K562 (cell line): ENCODE results near the gene MRPL32. TPM values are rescaled to one million over a fixed set of nuclear protein-coding genes. Genes with fewer than 3 reads are reported as not detected.
A peak's percentile ranks its signal among the peaks of the same experiment; 100 is the strongest.

Experiments used
- CREBBP ChIP-seq: IDR thresholded peaks from one replicate; pipeline ENCODE4 v1.6.1; 2012; ENCODE audit warnings: low read depth, mild to moderate bottlenecking, control low read depth, inconsistent platforms, low read length
- DMBX1 ChIP-seq: fragments of 250-450 bp; sonication (Bioruptor Pico); IDR thresholded peaks from 2 replicates; pipeline ENCODE4 v1.8.0; 2022; ENCODE audit warnings: inconsistent platforms, mild to moderate bottlenecking, moderate library complexity, borderline replicate concordance
- ETV1 ChIP-seq: fragments of 450-650 bp; conservative IDR thresholded peaks from 2 replicates; pipeline ENCODE4 v1.6.1; 2016; ENCODE audit warnings: missing genetic modification characterization, control low read depth, low read depth, missing compliant biosample characterization
- GTF3C2 ChIP-seq: IDR thresholded peaks from 3 replicates; pipeline ENCODE4 v1.6.1; 2011; ENCODE audit warnings: borderline replicate concordance, mild to moderate bottlenecking, moderate library complexity; ENCODE audit not compliant: insufficient read length; ENCODE audit errors: extremely low read depth
- ILF3 ChIP-seq: fragments of 450-650 bp; IDR thresholded peaks from 2 replicates; pipeline ENCODE4 v1.6.1; 2018; ENCODE audit warnings: antibody characterized with exemption, mild to moderate bottlenecking, moderate library complexity, borderline replicate concordance
- KLF10 ChIP-seq: fragments of 250-450 bp; sonication (Bioruptor Pico); IDR thresholded peaks from 2 replicates; pipeline ENCODE4 v1.6.1; 2021; ENCODE audit warnings: matching md5 sums
- KLF13 ChIP-seq: fragments of 450-650 bp; IDR thresholded peaks from 2 replicates; pipeline ENCODE4 v1.6.1; 2016; ENCODE audit warnings: missing genetic modification characterization, low read depth, mild to moderate bottlenecking, missing compliant biosample characterization, moderate library complexity, borderline replicate concordance
- NCOR1 ChIP-seq: fragments of 450-650 bp; IDR thresholded peaks from 2 replicates; pipeline ENCODE4 v1.6.1; 2016; ENCODE audit warnings: mild to moderate bottlenecking, moderate library complexity
- NEUROD1 ChIP-seq: fragments of 150-350 bp; IDR thresholded peaks from 2 replicates; pipeline ENCODE4 v1.6.1; 2014; ENCODE audit warnings: borderline replicate concordance, low read length, low read depth; ENCODE audit not compliant: partially characterized antibody
- NUFIP1 ChIP-seq: fragments of 450-650 bp; IDR thresholded peaks from 2 replicates; pipeline ENCODE4 v1.6.1; 2018; ENCODE audit not compliant: partially characterized antibody
- SIX5 ChIP-seq, 2 experiments: IDR thresholded peaks; 2 replicates each; pipeline ENCODE4 v1.6.1; 2011; ENCODE audit warnings: low read length in 2 of 2, borderline replicate concordance in 1 of 2, low read depth in 1 of 2, mild to moderate bottlenecking in 1 of 2, moderate library complexity in 1 of 2; ENCODE audit not compliant: insufficient read depth in 1 of 2
- SMAD1 ChIP-seq: fragments of 150-350 bp; IDR thresholded peaks from 2 replicates; pipeline ENCODE4 v1.6.1; 2014; ENCODE audit warnings: low read length, low read depth; ENCODE audit not compliant: partially characterized antibody
- TCFL5 ChIP-seq: fragments of 250-450 bp; sonication (Bioruptor Pico); conservative IDR thresholded peaks from 2 replicates; pipeline ENCODE4 v1.6.1; 2021; ENCODE audit warnings: mild to moderate bottlenecking, moderate library complexity, matching md5 sums
- THAP7 ChIP-seq: fragments of 250-450 bp; sonication (Bioruptor Pico); IDR thresholded peaks from 2 replicates; pipeline ENCODE4 v1.5.0; 2021
- YBX1 ChIP-seq: fragments of 450-650 bp; IDR thresholded peaks from 2 replicates; pipeline ENCODE4 v1.7.1; 2016; ENCODE audit warnings: mild to moderate bottlenecking
- ZBTB11 ChIP-seq, 3 experiments: fragments of 200-800 bp in 1 of 3; fragments of 250-450 bp in 1 of 3; fragments of 450-650 bp in 1 of 3; sonication (Bioruptor Pico) in 1 of 3; sonication (Bioruptor generic) in 1 of 3; formaldehyde crosslinking in 1 of 3; IDR thresholded peaks; 2 replicates each; pipeline versions ENCODE4 v1.6.1 to v1.8.0; 2016 to 2022; ENCODE audit warnings: mild to moderate bottlenecking in 2 of 3, missing genetic modification characterization in 2 of 3, missing compliant biosample characterization in 1 of 3, moderate library complexity in 1 of 3
- ZNF143 ChIP-seq: sonication (generic); formaldehyde crosslinking; IDR thresholded peaks from 2 replicates; pipeline ENCODE4 v1.9.0; 2022; ENCODE audit warnings: mild to moderate bottlenecking, missing genetic modification reagents
- ZNF551 ChIP-seq: fragments of 250-450 bp; sonication (Bioruptor Pico); IDR thresholded peaks from 2 replicates; pipeline ENCODE4 v1.5.0; 2021; ENCODE audit warnings: mild to moderate bottlenecking, moderate library complexity
- ZNF584 ChIP-seq: fragments of 200-800 bp; sonication (Bioruptor generic); IDR thresholded peaks from 2 replicates; pipeline ENCODE4 v1.6.1; 2016; ENCODE audit warnings: low read depth, mild to moderate bottlenecking, missing genetic modification characterization, missing compliant biosample characterization
- polyA plus RNA-seq, 8 experiments: library from polyadenylated mRNA; depleted of rRNA in 4 of 8; stranded (reverse) in 5 of 8; unstranded in 3 of 8; fragments of >200 nt; fragmentation: Nextera tagmentation in 2 of 8; fragmentation: Illumina TruSeq in 1 of 8; extraction: Ambion mirVana in 2 of 8; extraction: Trizol in 1 of 8; gene quantifications; 2 replicates each; pipeline versions ENCODE4 v1.2.1 to v1.2.3, GENCODE V29; 2011 to 2014; ENCODE audit warnings: inconsistent platforms in 1 of 8, missing spikeins in 1 of 8
- total RNA-seq, 7 experiments: library from RNA; depleted of rRNA in 6 of 7; stranded (reverse); fragments of >200 nt in 6 of 7; fragmentation: Illumina TruSeq in 2 of 7; extraction: Trizol in 2 of 7; gene quantifications; 2 replicates each; pipeline versions ENCODE4 v1.2.1 to v1.2.3, GENCODE V29; 2011 to 2021; ENCODE audit warnings: low replicate concordance in 1 of 7

The MRPL32 gene
- total and polyA plus RNA-seq, 9 of the 15 experiments (the other 6 are each of a cell fraction or from before 2014, with no cell fraction given): 75.5 to 351 (median 138) TPM

GRCh38 chr7:42911454-42912447, 20.4 kb upstream of the MRPL32 start, which contains the start of gene C7orf25 (continued):
- no peak for TF ChIP-seq GTF3C2
- TF ChIP-seq NCOR1: no peak
- TF ChIP-seq ZNF584 (CRISPR knock-in tag): 0 out of 2 replicates have a peak, but pooled peaks have one; percentile 32
- no peak for TF ChIP-seq THAP7
- peak; percentile 69 to 79 for TF ChIP-seq SIX5 (IDR thresholded peaks at IDR 0.05; ENCODE audit: borderline replicate concordance in 1 of 2, insufficient read depth in 1 of 2, low read depth in 1 of 2, low read length in 2 of 2)
- peak; percentile 72 for TF ChIP-seq DMBX1 (CRISPR knock-in tag)
- TF ChIP-seq SMAD1: peak; percentile 74
- peak; percentile 84 for TF ChIP-seq ZNF143
- TF ChIP-seq KLF13 (tag): no peak
- TF ChIP-seq ILF3: no peak
- peak in 1 of 3 experiments; percentile 91; a peak in 3 of 6 replicates for TF ChIP-seq ZBTB11 (CRISPR knock-in tag; IDR thresholded peaks at IDR 0.05)
- no peak for TF ChIP-seq CREBBP
- TF ChIP-seq NEUROD1: peak; percentile 23
- TF ChIP-seq ETV1 (tag): 0 out of 2 replicates have a peak, but pooled peaks have one; percentile 16
- no peak for TF ChIP-seq NUFIP1
- no peak for TF ChIP-seq KLF10 (CRISPR knock-in tag)
- TF ChIP-seq ZNF551 (CRISPR knock-in tag): no peak
- TF ChIP-seq YBX1: no peak
- no peak for TF ChIP-seq TCFL5 (CRISPR knock-in tag)
